Dermis blood vessel endothelial cell (primary cell): Measurements from ENCODE around the gene TMEM141. TPM values are rescaled to one million over a fixed set of nuclear protein-coding genes. Genes with fewer than 3 reads are reported as not detected.
"Not testable (repeated sequence)": the region's sequence is repeated elsewhere in the genome, so short reads cannot be mapped to it uniquely, and the experiment has no call there.

Experiments
- DNase-seq: peaks from one replicate; pipeline ENCODE4 v3.0.0; 2010
- total RNA-seq: library from RNA; depleted of rRNA; stranded (reverse); fragments of >200 nt; gene quantifications from 2 replicates; pipeline ENCODE4 v1.2.3, GENCODE V29; 2014

TMEM141 gene
- total RNA-seq, 1 donor from 2014 or later = 98.5 TPM

DNA sequence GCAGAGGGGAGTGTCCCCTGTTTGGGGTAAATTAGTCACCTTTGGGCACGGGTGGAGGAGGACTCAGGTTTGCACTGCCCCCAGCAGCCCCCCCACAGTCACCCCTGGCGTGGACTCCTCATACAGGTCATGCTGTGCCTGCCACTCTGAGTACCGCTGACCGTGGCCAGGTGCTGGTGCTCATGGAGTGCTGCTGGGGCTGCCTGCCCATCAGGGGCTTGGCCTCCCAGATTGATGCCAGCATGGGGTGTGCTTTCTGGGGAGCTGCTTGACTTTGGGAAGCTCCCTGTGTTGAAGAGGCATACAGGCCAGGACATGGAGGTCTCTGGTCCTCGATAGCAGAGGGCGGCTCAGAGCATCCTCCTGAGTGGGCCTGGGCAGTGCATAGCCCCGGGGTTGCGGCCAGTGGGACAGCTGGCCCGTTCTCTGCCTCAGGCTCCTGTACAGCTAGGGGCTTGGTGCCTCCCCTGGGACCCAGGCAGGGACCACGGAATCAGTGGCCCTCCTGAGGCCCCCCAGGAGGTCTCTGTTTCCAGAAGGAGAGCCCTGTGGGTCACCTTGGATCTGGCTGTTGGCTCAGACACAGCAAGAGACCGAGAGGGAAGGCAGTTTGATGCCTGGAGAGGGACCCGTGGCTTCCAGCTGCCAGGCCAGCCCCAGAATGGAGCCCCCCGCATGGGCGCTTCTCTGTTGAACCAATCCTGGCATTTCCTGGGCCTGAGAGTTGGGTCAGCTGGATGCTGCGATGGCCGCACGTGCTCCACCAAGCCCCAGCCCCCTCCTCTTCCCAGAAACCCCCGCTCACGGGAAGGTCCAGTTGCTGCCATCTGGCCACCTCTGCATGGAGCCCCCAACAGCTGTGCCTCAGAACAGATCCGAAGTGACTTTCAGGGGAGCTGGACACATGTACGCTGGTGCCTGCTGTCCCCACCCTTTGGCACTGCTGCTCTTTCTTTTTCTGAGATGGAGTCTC, 45.1 kb downstream of the TMEM141 start:
- no peak for DNase-seq

DNA sequence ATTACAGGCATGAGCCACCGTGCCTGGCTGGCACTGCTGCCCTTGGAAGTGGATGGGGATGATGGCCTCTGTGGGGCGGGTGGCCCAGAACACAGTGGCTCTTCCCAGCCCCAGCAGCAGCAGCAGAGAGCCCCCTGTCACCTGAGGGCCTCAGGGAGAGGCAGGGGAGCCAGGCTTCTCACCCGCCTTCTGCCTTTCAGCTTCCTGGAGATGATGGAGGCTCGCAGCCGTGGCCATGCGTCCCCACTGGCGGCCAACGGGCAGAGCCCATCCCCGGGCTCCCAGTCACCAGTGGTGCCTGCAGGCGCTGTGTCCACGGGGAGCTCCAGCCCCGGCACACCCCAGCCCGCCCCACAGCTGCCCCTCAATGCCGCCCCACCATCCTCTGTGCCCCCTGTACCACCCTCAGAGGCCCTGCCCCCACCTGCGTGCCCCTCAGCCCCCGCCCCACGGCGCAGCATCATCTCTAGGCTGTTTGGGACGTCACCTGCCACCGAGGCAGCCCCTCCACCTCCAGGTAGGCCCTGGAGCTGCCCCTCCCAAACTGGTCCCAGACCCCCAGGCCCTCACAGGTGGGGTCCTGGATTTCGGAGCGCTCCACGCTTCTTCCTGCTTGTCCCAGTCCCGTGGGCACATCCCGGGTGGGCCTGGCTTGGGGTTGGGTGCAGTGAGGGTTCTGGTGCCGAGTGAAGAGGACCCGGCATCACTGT, 46.2 kb downstream of the TMEM141 start:
- DNase-seq = no peak

- DNase-seq = not testable (repeated sequence)
Observed at GRCh38 chr9:136837856-136838277, 46.7 kb downstream of the TMEM141 start.

DNA sequence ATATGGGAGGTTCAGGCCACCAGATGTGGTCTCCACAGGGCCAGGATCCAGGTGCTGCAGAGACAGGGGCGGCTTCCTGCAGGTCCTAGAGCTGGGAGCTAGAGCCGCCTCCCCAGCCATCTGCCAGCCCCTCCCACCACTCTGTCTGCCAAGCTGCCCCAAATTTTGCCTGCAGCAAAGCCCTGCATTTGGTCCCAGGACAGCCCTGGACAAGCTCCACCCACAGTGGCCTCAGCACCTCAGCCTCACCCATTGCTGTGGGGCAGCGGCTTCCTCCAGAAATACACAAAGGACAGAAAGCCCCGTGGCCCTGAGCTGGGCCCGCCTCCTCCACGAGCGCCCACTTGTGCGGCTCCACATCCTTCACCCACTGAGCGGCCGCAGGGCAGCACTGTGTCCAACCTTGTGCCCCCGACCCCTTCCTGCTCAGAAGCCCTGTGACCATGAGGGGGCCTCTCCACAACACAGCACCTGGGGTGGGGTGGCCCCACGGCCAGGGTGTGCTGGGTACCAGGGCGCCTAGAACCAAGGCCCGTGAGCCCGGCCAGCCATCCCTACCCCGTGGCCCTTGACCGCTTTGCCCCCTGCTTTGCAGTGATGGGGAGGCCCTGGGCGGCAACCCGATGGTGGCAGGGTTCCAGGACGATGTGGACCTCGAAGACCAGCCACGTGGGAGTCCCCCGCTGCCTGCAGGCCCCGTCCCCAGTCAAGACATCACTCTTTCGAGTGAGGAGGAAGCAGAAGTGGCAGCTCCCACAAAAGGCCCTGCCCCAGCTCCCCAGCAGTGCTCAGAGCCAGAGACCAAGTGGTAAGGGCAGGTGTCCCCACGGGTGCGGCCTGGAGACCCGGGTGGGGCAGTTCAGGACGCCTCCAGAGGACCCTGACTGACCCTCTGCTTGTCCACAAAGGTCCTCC, 47.4 kb downstream of the TMEM141 start:
- DNase-seq = no peak

GRCh38 chr9:136839229-136840139, 48.3 kb downstream of the TMEM141 start:
- no peak for DNase-seq

DNA sequence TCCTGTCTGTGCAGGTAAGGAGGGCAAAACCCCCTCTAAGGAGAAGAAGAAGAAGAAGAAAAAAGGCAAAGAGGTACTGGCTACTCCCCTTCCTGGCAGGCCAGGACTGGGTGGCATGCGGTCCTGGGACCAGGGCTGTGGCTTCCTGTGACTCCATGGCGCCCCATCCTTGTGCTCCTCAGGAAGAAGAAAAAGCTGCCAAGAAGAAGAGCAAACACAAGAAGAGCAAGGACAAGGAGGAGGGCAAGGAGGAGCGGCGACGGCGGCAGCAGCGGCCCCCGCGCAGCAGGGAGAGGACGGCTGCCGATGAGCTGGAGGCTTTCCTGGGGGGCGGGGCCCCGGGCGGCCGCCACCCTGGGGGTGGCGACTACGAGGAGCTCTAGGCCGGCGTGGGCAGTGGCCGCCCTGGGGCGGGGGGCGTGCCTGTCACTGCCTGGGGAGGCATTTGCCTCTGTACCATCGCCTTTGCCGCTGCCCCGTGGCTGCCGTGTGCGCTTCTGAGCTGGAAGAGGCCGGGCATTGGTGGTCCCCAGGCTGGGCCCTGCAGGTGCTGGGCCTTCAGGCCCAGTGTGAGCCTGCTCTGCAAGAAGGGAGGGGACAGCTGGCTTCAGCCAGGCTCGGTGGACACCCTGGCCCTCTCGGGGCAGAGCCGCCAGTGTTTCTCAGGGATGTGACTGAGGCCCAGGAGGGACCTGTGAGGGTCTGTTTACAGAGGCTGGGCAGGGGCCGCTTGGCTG, 49.2 kb downstream of the TMEM141 start:
- no peak for DNase-seq

DNA sequence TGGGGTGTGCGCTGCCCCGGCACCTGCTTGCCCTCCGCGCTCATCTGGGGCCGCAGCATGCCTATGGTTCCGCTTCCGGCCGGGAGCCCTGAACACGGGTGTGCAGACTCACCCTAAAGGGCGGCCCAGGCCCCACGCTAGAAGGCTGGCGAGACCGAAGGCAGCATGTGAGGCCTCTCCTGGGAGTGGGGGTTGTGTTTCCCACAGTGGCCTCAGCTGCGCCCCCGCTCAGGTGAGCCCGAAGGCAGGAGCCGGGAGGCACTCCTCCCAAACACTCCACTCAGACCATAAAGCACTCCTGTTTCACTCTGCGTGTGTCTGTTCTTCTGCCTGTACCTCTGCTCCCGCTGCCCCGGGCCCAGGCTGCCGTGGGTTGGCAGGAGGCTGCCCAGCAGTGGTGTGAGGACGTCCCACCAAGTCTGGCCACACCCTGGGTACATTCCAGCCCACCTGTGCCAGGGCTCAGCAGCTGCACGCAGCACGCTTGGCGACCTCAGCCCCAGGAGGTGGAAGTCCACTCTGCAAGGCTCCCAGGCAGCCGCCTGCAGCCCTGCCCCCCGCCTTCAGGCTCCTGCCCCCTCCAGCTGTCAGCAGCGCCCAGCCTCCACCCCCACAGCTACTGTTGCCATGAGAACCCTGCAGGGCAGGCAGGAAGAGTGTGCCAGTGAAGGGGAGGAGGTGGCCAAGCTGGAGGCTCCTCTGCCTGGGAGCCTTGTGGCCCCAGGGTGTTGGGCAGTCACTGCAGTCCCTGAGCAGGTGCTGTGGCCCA, 49.9 kb downstream of the TMEM141 start:
- peak; percentile 37 for DNase-seq

- not testable (repeated sequence) for DNase-seq
Observed at GRCh38 chr9:136841646-136842379, 50.7 kb downstream of the TMEM141 start.

- DNase-seq = peak; percentile 84
Observed at GRCh38 chr9:136842380-136842948, 51.3 kb downstream of the TMEM141 start, which contains the start of gene AJM1. AJM1 (plus strand) TSS chr9:136842478; CDS start chr9:136844415, 1,937 bp downstream.

Other genes starting within 250 kb of the TMEM141 start
- 157 and 319 TPM in 2 replicates for gene NOTCH1, start 245.3 kb upstream of the TMEM141 start, total RNA-seq
- gene EGFL7, start 128.4 kb upstream of the TMEM141 start, total RNA-seq = 571 and 768 TPM in 2 replicates
- 46.1 and 62.6 TPM in 2 replicates for gene AGPAT2, start 103.9 kb upstream of the TMEM141 start, total RNA-seq
- gene DIPK1B, start 78.8 kb upstream of the TMEM141 start, total RNA-seq = 172 and 238 TPM in 2 replicates
- 0.05 TPM in 1 of 2 replicates, not detected in the other for gene LCN10, start 48.4 kb upstream of the TMEM141 start, total RNA-seq
- gene LCN6, start 42.8 kb upstream of the TMEM141 start, total RNA-seq = 0.68 TPM in 1 of 2 replicates, not detected in the other
- gene LCN8, start 33.1 kb upstream of the TMEM141 start, total RNA-seq = not detected in 2 replicates
- 0.05 TPM in 1 of 2 replicates, not detected in the other for gene LCN15, start 26.8 kb upstream of the TMEM141 start, total RNA-seq
- 0.37 and 1.0 TPM in 2 replicates for gene CCDC183, start 5.0 kb downstream of the TMEM141 start, total RNA-seq
- gene RABL6, start 16.6 kb downstream of the TMEM141 start, total RNA-seq = 69.1 and 95.8 TPM in 2 replicates
- 1.0 TPM in 2 replicates for gene AJM1, start 51.1 kb downstream of the TMEM141 start, total RNA-seq
- gene PHPT1, start 58.1 kb downstream of the TMEM141 start, total RNA-seq = 99.0 and 104 TPM in 2 replicates
- gene MAMDC4, start 61.0 kb downstream of the TMEM141 start, total RNA-seq = 2.0 and 5.1 TPM in 2 replicates
- 309 and 438 TPM in 2 replicates for gene EDF1, start 75.0 kb downstream of the TMEM141 start, total RNA-seq
- 20.6 and 24.2 TPM in 2 replicates for gene TRAF2, start 95.2 kb downstream of the TMEM141 start, total RNA-seq
- gene FBXW5, start 153.4 kb downstream of the TMEM141 start, total RNA-seq = 255 and 270 TPM in 2 replicates
- gene C8G, start 153.9 kb downstream of the TMEM141 start, total RNA-seq = 1.7 TPM in 1 of 2 replicates, not detected in the other
- not detected in 2 replicates for gene LCN12, start 160.9 kb downstream of the TMEM141 start, total RNA-seq
- gene PTGDS, start 186.2 kb downstream of the TMEM141 start, total RNA-seq = 0.17 and 0.60 TPM in 2 replicates
- gene LCNL1, start 191.6 kb downstream of the TMEM141 start, total RNA-seq = not detected in 2 replicates
- 13.5 and 17.9 TPM in 2 replicates for gene PAXX, start 201.1 kb downstream of the TMEM141 start, total RNA-seq
- 0.09 TPM in 1 of 2 replicates, not detected in the other for gene CLIC3, start 205.2 kb downstream of the TMEM141 start, total RNA-seq
- 8.5 and 13.3 TPM in 2 replicates for gene ABCA2, start 236.9 kb downstream of the TMEM141 start, total RNA-seq
- not detected in 2 replicates for gene FUT7, start 240.7 kb downstream of the TMEM141 start, total RNA-seq